Limb (tissue), 2 donors: ENCODE measurements around the gene KCNK4.

Experiments used
- DNase-seq, 2 donors: peaks; one replicate each; pipeline ENCODE4 v3.0.0-alpha.2; 2016; ENCODE audit errors: extremely low spot score in 2 of 2

The KCNK4 gene

DNA sequence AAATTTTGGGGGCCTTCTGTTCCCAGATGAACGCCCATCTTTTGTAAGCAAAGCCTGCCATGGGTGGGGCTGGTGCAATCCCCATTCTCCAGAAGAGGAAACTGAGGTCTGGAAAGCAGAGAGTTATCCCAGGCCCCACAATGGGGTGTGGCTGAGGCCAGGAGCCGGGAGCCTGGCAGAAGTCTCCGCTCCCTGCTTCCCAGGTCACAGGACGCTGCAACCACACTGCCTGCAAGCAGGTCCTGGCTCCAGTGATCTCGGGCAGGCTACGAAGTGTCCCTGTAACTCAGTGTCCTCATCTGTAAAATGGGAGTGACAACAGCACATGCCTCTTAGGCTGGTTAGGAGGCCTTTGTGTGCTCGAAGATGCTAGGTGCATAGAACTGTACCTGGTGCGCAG, 38.1 kb upstream of the KCNK4 start:
- no peak for DNase-seq

DNA sequence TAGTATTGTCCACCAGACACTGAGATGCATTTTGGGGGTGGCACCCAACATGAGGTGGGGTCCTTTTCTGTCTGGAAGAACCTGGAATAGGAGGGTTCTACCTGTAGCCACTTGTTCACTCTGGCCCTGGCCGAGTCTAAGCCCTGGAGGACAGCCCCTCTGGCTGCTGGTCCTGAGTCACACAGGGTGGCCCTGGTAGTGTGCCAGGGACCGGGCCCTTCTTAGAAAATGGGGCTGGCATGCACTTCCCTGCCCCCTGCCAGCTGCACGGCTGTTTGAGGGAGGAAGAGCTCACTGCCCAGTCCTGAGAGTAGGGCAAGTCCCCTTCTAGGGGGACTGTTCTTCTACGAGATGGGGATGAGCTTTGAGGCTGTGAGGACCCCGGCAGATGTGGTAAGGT, 37.6 kb upstream of the KCNK4 start:
- DNase-seq: no peak

DNA sequence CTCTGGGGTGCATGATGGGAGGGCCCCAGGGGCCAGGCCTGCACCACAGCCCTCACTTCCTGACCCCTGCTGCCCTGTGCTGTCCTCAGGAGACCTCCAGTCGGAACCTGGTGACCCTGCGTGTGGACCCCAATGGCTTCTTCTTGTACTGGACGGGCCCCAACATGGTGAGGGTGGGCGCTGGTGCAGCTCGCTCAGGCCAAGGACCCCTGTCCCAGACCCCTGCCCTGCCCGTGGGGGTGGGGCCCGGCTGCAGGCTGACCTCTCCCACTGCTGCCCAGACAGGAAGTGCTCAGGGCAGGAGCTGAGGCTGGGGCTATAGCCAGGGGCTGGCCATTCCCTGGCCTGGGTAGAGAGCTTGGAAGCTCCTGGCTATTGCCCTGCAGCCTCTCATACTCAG, 36.8 kb upstream of the KCNK4 start:
- no peak for DNase-seq

DNA sequence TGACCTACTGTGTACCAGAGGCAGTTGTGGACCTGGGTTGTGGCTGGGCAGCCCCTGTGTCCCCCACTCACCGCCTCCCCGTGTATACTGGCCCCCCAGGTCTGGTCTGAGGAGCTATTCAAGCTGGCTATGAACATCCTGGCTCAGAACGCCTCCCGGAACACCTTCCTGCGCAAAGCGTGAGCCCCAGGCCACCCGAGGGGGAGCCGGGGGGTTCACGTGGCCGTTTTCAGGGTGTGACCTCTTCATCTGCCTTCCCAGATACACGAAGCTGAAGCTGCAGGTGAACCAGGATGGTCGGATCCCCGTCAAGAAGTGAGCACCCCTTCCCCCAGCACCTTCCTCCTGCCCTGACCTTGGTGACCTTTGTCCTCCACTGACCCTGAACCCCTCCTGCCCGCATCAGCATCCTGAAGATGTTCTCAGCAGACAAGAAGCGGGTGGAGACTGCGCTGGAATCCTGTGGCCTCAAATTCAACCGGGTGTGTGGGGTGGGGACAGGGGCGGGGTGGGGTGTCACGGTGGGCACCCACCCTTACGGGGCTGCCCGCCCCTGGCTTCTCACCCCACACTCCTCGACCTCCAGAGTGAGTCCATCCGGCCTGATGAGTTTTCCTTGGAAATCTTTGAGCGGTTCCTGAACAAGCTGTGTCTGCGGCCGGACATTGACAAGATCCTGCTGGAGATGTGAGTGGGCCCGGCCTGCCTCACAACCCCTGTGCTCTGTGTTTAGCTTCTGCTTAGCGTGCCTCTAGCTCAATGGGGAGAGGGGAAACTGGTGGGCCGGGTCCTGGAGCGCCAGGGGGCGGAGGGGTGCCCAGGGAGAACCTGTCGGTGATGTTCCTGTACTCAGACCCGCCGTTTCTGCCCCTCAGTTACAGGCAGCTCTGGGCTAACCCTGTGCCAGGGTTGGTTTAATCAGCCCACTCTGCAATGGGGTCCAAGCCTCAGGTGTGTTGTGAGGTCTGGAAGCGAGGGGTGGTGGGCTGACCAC, 35.7 kb upstream of the KCNK4 start:
- no peak for DNase-seq

DNA sequence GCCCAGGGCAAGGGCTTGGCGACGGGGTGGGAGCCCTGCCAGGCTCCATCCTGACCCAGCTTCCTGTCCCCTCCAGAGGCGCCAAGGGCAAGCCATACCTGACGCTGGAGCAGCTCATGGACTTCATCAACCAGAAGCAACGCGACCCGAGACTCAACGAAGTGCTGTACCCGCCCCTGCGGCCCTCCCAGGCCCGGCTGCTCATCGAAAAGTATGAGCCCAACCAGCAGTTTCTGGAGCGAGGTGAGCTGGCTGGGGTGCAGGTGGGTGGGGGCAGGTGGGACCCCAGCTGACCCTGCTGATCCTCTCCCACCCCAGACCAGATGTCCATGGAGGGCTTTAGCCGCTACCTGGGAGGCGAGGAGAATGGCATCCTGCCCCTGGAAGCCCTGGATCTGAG, 34.8 kb upstream of the KCNK4 start:
- no peak for DNase-seq

DNA sequence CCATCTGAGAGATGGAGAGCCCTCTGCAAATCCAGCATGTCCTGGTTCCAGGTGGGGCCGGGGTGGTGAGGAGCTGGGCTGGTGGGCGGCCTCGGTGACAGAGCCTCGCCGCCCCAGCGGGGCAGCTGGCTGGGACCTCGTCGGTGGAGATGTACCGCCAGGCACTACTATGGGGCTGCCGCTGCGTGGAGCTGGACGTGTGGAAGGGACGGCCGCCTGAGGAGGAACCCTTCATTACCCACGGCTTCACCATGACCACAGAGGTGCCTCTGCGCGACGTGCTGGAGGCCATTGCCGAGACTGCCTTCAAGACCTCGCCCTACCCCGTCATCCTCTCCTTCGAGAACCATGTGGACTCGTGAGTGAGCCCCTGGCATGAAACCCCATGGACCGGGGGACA, 32.7 kb upstream of the KCNK4 start:
- DNase-seq: no peak

DNA sequence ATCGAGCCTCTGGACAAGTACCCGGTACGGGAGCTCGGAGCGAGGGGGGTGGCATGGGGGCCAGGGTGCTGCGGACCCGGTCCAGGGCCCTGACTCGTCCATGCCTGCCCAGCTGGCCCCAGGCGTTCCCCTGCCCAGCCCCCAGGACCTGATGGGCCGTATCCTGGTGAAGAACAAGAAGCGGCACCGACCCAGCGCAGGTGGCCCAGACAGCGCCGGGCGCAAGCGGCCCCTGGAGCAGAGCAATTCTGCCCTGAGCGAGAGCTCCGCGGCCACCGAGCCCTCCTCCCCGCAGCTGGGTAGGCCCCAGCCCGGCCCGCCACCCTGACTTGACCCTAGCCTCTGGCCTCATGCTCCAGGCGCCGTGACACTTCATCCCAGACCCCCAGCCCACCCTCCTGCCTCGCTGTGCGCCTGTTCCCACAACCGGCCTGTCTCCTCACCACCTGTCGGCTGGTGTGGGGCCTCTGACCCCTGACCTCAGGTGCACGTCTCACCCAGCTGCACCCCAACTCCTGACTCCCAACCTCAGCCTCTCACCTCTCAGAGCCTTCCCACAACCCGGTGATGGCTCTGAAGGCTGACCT, 32.1 kb upstream of the KCNK4 start:
- no peak for DNase-seq

DNA sequence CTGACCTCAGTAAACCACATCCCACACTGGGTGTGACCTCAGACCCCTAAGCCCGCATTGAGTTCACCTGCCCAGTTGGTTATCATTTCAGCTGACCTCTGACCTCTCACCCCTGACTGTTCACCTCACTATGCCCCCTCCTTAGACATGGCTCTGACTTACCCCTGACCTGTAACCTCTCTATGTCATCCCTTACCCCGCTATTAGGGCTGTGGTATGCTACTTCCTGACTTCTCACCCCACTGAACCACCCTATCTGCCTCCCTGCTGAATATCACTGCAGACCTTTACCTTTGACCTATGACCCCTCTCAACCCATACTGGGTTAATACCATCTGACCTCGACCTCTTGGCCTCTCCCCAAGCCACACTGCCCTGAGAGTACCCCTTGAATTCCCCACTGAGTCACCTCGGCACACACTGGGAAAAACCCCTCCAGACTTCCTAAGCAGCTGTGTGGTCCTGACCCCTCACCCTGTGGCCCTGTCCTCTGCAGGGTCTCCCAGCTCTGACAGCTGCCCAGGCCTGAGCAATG, 31.5 kb upstream of the KCNK4 start:
- DNase-seq: no peak

DNA sequence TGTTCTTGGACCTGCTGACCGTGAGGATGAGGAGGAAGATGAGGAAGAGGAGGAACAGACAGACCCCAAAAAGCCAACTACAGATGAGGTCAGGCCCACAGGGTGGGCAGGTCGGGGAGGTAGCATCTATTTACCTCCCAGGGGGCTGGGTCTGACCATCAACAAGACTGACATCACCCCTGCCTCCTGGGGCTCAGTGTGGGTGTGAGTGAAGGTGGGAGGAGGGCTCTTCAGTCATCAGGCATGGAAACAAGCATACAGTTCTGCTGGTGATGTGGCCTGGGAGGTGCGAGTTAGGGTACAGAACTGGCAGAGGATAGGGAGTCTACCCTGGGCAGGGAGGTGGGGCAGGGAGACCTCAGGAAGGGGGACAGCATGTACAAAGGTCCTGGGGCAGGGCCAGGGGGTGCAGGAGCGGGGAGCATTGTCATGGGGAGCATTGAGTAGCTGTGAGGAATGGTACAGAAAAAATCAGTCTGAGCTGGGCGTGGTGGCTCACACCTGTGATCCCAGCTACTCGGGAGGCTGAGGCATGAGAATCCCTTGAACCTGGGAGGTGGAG, 30.9 kb upstream of the KCNK4 start:
- DNase-seq: no peak

DNA sequence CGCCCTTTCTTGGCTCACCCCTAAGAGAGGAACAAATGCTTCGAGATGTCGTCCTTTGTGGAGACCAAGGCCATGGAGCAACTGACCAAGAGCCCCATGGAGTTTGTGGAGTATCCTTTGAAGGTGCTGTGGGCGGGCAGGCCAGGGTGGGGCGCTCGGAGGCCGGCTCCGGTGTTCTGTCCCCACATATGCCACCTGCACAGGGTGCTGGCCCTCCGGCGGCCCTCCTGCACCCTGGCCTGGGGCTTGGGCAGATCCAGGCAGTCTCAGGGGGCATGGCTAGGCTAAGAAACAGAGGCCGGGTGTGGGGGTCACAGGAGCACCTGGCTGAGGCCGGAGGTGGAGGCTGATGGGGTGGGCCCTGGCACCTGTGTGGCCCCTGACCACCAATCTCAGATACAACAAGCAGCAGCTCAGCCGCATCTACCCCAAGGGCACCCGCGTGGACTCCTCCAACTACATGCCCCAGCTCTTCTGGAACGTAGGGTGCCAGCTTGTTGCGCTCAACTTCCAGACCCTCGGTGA, 29.5 kb upstream of the KCNK4 start:
- no peak for DNase-seq

DNA sequence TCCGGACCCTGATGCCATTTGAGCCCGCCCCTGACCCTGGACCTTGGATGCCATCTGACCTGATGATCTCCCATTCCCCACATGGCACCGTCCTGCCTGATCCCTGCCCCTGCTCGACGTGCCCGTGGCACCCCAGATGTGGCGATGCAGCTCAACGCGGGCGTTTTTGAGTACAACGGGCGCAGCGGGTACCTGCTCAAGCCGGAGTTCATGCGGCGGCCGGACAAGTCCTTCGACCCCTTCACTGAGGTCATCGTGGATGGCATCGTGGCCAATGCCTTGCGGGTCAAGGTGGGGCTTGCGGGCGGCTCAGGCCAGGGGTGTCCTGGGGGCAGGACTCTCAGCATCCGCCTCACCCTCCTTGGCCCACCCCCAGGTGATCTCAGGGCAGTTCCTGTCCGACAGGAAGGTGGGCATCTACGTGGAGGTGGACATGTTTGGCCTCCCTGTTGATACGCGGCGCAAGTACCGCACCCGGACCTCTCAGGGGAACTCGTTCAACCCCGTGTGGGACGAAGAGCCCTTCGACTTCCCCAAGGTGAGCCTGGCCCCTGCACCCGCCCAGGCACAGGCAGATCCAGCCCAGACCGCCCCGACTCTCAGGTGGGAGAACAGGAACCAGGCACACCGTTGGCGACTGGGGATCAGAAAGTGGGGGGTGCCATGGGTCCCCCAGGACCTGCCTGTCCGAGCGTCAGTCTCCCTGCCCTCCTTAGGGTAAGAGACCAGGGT, 28.7 kb upstream of the KCNK4 start:
- no peak for DNase-seq

DNA sequence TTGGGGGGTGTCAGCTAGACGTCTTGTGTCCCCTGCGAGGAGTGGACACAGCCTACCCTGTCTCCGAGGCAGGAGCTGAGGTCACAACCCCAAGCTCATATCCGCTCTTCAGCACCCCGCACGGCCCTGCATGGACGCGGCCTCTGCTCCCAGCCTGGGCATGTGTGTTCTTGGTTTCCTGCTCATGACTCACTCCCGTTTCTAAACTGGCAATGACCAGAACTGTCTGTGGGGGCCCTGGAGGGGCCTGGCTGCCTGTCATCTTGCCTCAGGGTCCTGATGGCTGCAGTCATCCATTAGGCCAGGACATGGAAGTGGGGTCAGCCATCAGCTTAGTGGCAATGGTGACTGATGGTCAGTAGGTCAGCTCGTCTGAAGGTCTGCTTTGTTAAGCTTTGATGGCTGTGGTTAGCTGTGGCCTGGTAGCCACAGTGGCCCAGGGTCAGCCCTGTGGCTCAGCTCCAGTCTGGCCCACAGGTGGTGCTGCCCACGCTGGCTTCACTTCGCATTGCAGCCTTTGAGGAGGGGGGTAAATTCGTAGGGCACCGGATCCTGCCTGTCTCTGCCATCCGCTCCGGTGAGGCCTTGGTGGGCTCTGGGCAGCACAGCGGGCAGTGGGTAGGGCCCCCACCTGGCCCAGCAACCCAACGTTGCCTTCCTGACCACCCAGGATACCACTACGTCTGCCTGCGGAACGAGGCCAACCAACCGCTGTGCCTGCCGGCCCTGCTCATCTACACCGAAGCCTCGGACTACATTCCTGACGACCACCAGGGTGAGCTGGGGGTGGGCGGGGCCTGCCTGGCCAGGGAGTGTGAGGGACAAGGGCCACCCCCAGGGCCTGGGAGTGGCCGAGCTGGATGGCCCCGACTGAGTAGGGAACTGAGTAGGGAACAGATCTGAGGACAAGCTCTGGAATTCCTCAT, 27.8 kb upstream of the KCNK4 start:
- DNase-seq: no peak

DNA sequence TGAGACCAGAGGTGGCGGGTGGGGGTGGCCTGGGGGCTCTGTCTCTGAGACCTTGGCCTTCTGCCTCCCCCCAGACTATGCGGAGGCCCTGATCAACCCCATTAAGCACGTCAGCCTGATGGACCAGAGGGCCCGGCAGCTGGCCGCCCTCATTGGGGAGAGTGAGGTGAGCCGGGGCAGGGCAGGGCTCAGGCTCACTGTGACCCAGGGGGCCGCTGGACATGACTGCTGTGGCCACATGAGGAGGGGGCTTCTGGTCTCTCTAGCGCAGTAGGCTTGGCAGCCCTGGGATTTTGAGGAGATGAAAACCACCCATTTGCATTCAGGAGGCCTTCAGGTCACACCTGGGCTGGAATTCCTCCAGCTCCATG, 27.2 kb upstream of the KCNK4 start:
- no peak for DNase-seq

DNA sequence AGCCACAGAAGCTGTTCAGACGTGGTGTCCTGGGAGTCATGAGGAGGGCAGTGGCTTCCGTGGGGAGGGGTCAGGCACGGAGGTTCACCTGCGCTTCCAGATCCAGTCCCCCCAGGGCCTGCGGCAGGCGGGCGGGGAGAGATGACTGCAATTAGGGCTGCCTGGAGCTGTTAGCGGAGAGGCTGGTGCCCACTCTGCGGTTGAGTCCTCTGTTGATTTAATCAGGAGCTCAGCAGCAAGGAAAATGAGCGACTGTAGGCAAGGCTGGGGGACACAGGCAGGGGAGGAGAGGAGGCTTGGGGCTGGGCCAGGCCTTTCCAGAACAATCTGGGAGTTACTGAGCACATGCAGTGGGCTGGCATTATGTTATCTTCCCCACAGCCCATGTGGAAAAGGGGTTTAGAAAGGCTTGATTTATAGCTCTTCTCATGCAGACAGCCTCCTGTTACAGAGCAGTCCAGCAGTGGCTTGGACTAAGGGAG, 26.7 kb upstream of the KCNK4 start:
- DNase-seq: no peak

DNA sequence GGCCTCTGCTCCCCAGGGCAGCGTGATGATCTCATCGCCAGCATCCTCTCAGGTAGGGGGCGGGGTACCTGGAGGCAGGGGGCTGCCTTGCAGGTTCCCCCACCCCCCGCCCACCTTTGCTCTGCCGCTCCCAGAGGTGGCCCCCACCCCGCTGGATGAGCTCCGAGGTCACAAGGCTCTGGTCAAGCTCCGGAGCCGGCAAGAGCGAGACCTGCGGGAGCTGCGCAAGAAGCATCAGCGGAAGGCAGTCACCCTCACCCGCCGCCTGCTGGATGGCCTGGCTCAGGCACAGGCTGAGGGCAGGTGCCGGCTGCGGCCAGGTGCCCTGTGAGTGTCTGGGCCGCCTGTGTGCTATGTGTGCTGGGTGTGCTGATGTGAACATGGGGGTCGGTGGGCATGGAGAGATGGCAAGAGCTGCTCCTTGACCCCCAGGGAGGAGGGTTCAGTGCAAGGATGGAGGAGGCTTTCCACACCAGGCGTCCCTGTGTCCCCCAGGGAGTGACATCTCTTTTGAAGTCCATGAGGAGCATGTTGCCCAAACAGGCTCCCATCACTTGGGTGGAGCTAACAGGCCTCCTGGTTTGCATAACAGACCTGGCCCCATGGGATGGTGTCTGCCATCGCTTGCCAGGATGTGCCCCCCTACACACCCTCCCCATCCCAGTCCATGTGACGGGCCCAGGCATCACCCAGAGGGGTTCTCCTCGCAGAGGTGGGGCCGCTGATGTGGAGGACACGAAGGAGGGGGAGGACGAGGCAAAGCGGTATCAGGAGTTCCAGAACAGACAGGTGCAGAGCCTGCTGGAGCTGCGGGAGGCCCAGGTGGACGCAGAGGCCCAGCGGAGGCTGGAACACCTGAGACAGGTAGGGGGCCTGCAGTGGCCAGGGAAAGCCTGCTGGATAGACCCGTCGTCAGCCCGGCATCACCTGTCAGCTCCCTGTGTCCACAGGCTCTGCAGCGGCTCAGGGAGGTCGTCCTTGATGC, 25.6 kb upstream of the KCNK4 start:
- no peak for DNase-seq

DNA sequence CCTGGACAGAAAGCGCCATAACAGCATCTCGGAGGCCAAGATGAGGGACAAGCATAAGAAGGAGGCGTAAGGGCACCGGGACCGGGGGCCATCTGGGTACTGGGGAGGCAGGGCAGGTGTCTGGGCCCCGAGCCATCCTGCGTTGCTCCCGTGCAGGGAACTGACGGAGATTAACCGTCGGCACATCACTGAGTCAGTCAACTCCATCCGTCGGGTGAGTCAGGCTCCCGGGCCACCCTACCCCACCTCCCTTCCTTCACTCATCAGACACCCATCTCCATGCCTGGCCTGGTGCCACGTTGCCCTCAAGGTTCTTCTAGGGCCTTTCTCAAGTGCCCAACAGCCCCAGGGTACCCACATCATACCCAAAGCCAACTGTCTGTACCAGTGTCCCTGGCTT, 24.8 kb upstream of the KCNK4 start:
- no peak for DNase-seq

DNA sequence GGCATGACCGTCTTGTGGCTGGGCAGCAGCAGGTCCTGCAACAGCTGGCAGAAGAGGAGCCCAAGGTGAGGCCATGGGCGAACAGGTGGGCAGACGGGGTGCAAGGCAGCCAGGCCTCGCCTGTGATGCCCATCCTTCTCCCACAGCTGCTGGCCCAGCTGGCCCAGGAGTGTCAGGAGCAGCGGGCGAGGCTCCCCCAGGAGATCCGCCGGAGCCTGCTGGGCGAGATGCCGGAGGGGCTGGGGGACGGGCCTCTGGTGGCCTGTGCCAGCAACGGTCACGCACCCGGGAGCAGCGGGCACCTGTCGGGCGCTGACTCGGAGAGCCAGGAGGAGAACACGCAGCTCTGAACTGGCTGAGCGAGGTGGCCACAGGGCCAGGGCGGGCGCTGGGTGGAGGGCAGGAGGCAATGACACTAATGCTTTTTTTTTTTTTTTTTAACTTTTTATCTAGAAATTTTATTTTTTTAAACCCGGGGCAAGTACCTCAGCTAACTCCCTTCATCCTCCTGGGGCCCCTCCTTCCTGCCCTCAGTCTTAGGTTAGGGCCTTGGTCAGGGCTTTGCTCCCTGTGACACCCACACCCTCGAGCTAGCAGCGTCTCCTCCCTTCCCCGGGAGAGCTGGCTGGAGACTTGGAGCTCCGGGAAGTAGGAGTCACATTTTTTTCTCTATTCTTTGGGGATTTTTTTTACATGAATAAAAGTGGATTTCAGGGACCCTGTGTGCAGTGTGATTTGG, 23.7 kb upstream of the KCNK4 start:
- DNase-seq: no peak
